GM19240 (cell line): Measurements from ENCODE around the gene ARHGAP6.

Experiments used
- DNase-seq: peaks from one replicate; pipeline ENCODE4 v3.0.0; 2011; ENCODE audit warnings: low spot score; ENCODE audit not compliant: insufficient read length

ARHGAP6 gene

DNA sequence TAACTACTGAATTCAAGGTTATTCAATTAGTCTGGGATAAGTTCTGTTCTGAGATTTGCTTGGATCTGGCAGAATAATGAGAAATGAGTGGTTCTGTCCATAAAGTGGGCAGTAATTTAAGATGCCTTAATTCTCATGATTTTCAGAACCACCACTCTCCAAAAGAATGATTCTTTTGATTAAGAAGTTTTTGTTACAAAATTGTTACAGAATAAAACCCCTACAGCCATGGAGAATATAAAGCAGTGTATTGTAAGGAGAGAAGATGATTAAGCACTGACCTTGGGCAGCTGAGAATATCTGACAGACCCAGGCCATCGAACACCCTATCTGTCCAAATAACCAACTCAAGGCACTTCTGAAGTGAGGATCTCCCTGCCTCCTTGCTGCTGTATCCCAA is 360.1 kb downstream of the ARHGAP6 start:
- no peak for DNase-seq

DNA sequence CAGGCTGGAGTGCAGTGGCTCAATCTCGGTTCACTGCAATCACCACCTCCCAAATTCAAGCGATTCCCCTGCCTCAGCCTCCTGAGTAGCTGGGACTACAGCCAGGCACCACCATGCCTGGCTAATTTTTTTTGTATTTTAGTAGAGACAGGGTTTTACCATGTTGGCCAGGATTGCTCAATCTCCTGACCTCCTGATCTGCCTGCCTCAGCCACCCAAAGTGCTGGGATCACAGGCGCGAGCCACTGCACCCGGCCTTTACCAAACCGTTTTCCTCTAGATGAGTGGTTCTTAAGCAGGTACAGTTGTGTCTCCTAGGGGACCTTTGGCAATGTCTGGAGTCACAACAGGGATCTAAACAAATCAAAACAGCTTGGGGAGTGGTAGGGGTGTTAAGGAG is 360.9 kb downstream of the ARHGAP6 start:
- DNase-seq, result no peak

DNA sequence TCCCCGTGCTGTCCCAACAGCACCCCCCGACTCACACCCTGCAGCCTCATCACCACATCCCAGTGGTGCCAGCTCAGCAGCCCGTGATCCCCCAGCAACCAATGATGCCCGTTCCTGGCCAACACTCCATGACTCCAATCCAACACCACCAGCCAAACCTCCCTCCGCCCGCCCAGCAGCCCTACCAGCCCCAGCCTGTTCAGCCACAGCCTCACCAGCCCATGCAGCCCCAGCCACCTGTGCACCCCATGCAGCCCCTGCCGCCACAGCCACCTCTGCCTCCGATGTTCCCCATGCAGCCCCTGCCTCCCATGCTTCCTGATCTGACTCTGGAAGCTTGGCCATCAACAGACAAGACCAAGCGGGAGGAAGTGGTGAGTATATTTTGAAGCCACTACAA is 367.1 kb downstream of the ARHGAP6 start:
- no peak for DNase-seq

DNA sequence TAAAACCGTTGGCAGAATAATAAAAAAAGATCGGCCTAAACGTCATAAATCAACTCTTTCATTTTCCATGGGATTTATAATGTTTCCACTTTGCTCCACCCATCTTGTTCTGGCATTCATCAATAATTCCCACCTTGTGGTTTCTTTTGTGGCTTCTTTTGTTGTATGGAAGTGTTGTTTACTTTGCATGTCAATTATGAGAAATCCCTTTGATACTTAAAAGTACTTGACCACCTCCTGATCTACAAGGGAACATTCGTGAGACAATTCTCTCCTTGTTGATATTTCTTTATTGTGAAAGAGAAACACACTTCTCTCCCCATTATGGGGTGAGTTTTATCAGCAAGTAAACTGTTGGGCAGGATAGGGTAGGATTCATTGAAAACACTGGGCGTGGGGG is 369.7 kb downstream of the ARHGAP6 start:
- DNase-seq, result no peak

DNA sequence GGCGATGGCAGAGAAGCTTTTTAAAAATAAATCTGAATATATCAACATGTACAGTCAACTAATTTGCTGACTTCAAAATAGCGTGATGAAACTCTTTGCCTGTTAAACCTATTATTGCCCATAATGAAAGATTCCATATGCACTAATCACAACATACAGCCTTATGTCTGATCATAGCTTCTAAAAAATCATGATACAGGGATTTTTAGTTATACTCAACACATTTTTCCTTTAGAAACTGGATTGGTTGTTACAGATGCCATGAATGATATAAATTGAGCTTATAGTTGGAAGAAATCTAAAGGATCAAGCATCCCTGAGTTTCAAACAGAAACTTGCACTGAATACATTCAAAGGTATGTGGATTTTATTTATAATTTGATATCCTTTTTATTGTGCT is 372.6 kb downstream of the ARHGAP6 start, which contains the start of gene AMELX:
TSS of gene AMELX (plus strand) at position 301 of the 400 bp plus-strand sequence. CDS start 1,376 bp downstream, outside the sequence.
- DNase-seq, result no peak

DNA sequence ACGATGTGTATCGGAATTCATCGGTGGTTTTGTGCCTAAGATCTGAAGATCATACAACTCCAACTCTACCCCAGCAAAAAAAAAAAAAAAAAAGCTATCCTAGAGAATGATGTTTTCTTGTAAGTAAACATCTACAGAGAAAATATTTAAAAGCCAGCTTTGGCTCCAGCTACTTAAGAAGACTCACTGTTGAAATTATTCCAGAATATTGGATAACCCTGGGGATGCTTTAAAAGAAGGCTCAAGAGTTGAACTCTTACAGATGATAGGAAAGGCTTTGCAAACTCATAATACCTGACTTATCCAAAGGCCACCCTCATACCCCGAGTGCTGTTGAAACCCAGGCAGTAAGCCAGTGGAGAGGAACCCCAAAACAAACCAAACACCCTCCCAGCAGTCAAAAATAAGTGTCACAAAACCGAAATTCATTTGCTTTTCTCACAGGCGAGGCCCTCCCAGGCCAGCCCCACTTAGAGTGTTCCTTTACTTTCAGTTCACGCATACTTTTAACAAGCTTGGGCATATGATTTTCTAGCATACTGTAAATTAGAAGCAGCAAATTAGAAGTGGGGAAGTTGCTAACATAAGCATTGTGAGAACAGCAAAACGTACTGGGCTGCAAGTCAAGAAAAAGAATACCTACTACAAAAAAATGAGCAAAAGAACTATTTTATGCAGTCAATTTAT is 375.2 kb downstream of the ARHGAP6 start:
- DNase-seq, result no peak

DNA sequence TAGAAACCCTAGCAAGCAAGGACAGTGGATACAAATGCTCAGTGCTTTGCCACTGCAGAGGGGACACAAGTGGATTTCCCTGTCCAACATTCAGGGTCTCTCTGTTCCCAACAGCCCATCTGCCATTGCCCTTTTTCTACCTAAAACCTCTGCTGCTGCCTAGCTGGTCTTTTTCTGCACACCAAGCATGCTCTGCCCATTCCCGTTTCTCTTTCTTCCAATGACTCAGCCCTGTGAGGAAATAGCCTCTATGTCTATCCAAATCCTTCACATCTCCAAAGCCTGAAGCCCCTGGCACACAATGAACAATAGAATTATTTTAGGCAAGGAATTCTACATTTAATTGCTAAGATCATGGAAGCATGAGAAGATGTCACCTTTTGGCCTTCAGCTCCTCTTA is 378.2 kb downstream of the ARHGAP6 start:
- DNase-seq, result no peak

DNA sequence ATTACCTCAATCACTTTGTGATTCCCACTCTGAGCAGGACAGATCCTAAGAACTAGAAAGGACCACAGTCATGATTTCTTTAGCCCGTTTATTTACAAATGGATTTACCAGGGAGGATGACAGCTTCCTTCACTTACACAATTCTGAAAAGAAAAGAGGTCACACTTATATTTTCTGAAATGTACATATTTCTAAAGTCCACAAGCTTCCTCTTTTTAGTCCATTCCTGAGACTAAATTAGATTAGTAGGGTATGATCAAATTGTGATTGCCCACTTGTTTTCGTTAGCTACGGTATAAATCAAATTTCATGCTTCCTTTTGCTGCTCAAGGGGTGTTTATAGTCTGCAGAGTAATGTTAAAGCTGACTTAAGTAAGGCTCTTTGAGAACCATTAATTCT is 380.1 kb downstream of the ARHGAP6 start:
- no peak for DNase-seq

DNA sequence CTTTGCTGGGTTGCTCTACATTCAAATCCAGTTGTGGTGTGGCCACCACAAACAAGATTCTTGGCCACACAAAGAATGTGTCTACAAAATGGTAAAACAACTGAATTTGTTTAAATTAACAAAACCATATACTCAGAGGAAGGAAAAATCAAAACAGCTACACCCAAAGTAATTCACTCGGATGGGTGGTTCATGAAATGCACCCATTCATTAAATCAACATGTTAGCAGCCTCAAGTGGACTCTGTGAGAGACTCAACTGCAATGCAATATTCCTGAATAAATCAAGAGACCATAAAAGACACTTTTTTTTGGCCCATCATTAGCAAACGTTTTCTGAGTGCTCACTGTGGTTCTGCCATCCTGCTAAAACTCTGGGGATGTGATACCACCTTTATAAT is 383.7 kb downstream of the ARHGAP6 start:
- no peak for DNase-seq

DNA sequence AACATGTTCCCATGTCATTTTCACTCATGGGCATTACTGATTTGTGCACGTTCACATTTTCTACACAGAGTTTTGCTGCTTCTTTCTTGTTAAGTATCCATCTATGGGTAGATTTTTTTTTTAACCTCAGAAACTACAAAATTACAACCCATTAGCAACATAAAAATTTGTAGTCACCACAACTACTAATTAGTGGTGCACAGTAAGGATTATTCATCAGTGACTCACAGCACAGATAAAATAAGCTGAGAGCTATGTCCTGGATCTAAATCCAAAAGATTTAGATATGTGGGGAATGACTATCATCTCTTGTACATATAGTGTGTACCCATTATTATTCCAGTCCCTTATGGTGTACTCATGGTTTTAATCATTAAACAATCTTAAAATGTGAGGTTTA is 392.2 kb downstream of the ARHGAP6 start:
- no peak for DNase-seq

DNA sequence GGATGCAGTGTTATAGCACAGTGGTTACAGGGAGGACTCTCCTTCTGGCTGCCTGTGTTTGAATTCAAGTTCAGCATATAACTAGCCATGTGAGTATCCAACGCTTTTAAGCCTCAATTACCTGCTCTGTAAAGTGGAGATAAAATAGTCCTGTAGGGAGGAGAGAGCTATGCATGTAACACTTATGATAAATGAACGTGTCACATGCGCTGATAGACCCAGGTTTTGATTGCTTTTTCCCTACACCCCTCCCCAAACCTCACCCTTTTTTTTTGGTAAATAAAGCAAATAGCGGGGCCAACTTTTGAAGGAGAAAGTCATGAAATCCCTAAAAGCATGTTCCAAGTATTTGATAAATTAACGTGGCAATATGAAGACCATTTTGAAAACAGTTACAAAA is 392.9 kb downstream of the ARHGAP6 start:
- no peak for DNase-seq

DNA sequence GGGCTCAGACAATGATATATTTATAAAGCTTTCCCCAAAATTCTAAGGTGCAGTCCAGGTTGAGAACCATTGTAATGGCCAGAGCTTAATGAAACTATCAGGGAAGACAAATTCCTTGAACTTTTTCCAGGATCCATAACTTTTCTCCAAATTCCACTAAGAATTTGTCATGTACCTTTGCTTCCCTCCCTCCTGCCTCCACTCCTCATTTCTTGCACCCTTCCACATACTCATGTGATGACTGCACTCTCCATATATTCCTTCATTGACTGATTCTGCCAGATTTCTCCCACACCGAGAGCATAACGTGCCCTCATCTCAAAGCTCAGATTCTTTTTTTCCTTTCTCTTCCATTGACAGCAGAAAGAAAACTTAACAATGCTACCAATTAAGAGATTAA is 393.4 kb downstream of the ARHGAP6 start:
- no peak for DNase-seq

DNA sequence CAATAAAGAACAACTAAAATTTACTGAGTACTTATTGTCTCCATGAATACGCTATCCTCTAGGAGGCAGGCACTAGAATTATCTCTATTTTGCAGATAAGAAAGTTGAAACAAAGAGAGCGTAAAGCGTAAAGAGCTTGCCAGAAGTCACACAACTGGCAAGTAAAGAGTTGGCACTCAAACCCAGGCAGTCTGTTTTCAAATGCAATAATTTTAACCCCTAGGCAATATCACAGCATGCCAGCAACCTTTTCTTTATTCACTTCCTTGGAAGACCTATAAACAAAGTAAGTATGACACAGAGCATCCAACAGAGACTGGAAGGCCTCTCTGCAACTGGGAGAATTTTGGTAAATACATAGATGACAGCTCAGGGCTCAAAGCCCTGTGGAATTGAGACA is 395.7 kb downstream of the ARHGAP6 start:
- no peak for DNase-seq

DNA sequence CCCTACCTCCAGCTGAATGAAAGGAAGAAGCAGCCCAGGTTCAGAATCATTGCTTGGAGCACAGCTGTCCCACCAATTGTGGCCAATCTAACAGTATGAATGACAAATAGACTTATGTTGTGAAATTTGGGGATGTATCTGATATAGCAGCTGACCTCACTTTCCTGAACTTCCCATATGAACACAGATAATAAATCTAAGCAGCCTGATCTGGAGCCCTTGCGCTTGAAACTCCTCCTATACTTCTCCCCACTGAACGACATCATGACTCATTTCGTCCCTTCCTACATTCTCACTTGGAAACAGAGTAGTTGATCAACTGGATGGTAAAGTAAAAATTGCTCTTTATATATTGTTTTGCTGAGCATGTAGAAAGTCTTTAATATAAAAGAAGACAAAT is 396.7 kb downstream of the ARHGAP6 start:
- no peak for DNase-seq

DNA sequence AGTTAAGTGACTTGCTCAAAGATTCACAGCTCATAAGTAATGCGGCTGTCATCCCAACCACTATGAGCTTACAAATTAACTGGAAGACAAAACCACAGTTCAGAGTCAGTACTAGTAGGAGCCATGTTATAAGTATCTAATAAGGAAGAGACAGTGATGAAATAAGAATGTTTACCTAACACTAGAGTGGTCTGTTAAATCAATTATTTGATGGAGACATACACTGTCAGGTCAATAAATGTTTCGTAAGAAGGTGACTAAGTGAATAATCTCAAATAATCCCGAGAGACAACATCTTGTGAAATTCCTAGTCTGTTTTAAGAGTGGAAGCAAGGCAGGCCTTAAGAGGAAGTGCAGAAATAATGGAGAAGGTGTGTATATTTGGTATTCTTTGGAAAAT is 398.3 kb downstream of the ARHGAP6 start:
- no peak for DNase-seq

DNA sequence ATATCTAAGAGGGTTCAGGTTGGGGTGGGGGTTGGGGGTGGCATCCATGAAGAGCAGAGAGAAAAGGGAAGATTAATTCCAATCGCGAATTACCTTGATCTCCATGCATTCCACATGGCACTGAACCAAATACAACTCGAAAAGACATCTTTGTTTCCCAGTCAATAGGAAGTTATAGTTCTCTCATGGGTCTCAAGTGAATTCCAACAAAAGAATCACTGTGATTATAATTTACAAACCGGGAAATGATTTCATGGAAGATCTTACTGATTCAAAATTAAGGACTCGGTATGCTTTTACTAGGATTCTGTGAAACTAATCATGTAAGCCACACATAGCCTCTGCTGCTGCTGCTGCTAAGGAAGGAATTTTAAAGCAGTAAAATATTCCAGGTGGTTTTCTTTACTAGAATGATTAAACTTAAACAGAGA is 399.1 kb downstream of the ARHGAP6 start:
- no peak for DNase-seq

DNA sequence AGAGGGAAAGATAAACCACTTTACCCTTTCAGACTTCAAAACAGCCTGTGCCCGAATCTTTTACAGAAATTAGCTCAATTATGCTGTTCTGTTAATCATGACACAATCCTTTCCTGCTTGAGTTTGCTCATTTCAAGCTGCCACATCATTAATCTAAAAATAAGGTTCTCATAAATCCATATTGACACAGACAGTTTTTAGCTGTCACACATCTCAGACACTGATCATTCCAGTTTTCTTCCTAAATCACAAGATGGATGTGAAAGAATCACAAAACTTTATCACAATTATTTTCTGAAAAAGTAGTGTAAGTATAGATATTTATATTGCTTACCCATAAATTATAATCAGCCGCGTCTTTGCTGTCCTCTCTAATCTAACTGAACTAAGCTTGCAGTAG is 400.4 kb downstream of the ARHGAP6 start:
- no peak for DNase-seq

DNA sequence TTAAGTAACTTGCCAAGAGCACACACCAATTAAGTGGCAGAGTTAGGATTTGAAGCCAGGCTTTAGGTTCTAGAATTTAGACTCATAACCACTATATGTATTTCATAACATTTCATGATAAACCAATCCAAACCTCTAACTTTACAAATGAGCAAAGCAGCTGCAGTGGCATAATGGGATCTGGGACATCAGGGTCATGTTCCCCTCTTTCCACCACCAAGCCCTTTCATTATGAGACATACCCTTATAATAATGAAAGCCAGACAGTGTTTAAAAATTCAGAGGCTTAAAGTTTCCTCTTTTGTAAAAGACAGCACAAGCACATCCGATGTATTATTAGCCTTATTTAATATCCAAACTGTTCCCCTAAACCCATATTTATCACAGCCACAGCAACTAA is 400.8 kb downstream of the ARHGAP6 start:
- DNase-seq, result no peak

DNA sequence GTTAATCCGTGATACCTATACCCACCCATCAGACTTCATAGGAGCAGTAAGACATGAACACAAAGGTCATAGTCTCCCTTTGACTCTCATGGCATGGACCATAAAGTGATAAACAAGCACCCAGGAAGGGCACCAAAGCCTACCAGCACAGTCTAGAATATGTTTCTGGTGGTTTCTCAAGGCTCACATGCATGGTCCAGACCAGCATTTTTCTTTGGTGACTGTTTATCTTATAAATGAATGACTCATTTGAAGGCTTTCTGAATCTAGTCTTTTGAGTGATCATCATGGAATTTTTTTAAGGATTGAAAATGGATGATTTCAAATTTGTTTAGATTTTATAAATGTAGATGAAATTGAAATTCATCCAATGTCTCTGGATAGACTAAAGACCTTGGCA is 404.5 kb downstream of the ARHGAP6 start:
- no peak for DNase-seq

DNA sequence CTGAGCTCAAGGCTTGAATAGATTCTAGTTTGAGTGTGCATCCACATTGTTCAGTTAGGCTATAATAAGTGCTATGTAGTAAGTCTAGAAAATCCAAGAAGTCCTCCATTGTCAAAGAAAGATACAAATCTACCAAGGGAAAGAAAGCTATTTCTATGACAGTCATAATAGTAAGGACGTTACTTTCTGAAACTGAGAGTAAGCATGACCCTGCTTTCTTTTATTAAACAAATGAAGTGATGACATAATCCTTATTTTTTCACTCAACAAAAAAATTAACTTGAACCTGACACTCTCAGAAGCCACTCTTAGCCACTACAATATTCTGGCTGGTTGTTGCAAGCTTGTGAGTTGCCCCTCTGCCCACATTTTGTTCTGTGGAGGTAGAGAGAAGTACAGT is 406.3 kb downstream of the ARHGAP6 start:
- DNase-seq, result no peak

DNA sequence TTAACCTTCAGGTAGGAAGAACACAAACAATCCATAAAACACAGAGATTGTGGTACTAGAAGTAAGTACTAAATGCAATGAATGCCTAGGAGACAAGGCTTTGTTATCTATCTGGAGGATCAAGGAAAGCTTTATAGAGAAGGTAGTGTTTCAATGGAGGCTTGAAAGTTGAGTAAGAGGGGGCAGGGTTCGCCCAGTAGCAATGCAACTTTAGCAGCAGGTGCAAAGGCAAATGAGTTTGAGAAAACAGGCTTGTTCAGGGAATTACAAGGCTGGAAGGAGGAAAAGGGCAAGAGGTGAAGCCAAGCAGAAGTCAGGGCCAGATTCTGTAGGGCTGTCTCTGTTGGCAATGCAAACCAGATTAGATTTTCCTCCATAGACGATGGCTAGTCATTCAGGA is 408.0 kb downstream of the ARHGAP6 start:
- DNase-seq, result no peak

DNA sequence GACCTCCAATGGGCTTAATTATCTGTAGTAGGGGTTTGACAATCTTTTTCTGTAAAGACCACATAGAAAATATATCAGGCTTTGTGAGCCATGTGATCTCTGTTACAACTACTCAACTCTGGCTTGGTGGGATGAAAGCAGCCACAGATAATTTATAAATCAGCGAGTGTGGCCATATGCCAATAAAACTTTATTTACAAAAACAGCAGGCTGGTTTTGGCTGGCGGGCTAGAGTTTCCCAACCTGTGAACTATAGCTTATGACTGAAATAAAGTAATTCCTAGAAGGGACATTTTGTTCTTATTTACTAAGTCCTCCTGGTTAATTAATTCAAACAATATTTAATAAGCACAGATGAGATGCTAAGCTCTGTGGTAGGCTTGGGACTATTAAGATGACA is 408.4 kb downstream of the ARHGAP6 start:
- DNase-seq, result no peak

DNA sequence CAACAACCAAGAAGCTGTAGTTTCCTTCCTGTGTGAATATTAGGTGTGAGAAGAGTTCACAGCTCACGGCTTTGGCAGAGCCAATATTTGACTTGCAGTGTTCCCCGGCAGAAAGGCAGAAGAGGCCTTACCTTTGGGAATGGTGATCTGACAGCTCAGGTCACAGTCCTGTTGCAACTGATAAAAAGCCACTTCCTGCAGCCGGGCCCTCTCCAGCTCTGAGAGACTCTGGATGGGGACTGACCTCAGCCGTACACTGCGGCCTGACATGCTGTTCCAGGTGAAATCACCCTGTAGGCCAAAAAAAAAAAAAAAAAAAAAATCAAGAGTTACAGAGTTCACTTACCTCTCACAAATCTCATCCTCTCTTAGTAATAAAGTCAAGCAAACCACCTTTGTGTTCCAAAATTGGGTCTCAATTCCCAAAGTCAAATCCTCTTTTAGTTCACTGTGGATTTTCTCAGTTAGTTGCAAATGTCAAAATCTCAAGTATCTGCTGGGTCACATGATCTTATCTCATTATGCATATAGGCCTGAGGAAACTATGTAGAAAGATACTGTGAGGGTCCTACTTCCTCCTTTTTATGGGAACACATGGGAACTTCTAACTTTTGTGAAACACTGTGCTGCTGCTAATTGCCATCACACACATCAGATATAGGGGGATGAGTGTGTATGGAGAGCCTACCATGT is 411.2 kb downstream of the ARHGAP6 start:
- DNase-seq, result no peak
